Upper lobe of left lung (tissue), 4 donors: ENCODE results near the gene DACH1.

Experiments used
- CTCF ChIP-seq, 6 experiments: fragments of 450-650 bp in 4 of 6; fragments of 200-600 bp in 2 of 6; sonication (generic) in 2 of 6; IDR thresholded peaks; one replicate each; pipeline ENCODE4 v1.5.1; 2016 to 2019; ENCODE audit warnings: antibody characterized with exemption in 6 of 6
- POLR2A ChIP-seq, 4 donors: fragments of 450-650 bp; IDR thresholded peaks; one replicate each; pipeline ENCODE4 v1.5.1; 2016 to 2017; ENCODE audit warnings: antibody characterized with exemption in 4 of 4, mild to moderate bottlenecking in 2 of 4

GRCh38 chr13:71596116-71596515 is 270.9 kb downstream of the DACH1 start:
- TF ChIP-seq CTCF (IDR thresholded peaks at IDR 0.05) (no peak), POLR2A (IDR thresholded peaks at IDR 0.05) (no peak)
